Lower leg skin (tissue), 3 donors: ENCODE results near the gene USP20.

Experiments
- POLR2A ChIP-seq, 2 donors: fragments of 450-650 bp; IDR thresholded peaks; one replicate each; pipeline ENCODE4 v1.6.1; 2016 to 2017; ENCODE audit warnings: antibody characterized with exemption in 2 of 2, mild to moderate bottlenecking in 1 of 2, moderate library complexity in 1 of 2
- TF ChIP-seq, protein P1 (sequence below), 3 donors: fragments of 450-650 bp; IDR thresholded peaks; one replicate each; pipeline ENCODE4 v1.5.1; 2016; ENCODE audit warnings: antibody characterized with exemption in 3 of 3, mild to moderate bottlenecking in 3 of 3, moderate library complexity in 2 of 3

DNA sequence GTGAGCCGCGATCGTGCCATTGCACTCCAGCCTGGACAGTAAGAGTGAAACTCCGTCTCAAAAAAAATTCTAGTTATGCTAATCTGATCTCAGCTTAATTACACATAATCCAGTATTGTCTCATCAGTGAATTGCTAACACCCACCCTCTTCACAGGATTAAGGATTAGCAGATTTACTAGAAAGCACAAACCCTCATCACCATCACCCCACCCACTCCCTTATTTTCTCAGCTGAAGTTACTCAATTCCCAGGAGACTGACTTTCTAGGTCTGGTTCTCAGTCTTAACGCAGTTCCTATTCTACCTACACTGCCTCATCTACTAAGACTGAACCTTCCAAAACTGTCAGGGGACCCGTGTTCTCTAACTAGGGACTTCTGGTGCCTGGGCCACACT lies 23.3 kb upstream of the USP20 start:
- TF ChIP-seq, protein P1, sequence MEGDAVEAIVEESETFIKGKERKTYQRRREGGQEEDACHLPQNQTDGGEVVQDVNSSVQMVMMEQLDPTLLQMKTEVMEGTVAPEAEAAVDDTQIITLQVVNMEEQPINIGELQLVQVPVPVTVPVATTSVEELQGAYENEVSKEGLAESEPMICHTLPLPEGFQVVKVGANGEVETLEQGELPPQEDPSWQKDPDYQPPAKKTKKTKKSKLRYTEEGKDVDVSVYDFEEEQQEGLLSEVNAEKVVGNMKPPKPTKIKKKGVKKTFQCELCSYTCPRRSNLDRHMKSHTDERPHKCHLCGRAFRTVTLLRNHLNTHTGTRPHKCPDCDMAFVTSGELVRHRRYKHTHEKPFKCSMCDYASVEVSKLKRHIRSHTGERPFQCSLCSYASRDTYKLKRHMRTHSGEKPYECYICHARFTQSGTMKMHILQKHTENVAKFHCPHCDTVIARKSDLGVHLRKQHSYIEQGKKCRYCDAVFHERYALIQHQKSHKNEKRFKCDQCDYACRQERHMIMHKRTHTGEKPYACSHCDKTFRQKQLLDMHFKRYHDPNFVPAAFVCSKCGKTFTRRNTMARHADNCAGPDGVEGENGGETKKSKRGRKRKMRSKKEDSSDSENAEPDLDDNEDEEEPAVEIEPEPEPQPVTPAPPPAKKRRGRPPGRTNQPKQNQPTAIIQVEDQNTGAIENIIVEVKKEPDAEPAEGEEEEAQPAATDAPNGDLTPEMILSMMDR (IDR thresholded peaks at IDR 0.05): no peak
- no peak for TF ChIP-seq POLR2A (IDR thresholded peaks at IDR 0.05)
